ENCODE measurements around the gene IRF2BP2. TPM values are rescaled to one million over a fixed set of nuclear protein-coding genes. Genes with fewer than 3 reads are reported as not detected.
A peak's percentile ranks its signal among the peaks of the same experiment; 100 is the strongest.
"Not testable (repeated sequence)": the region's sequence is repeated elsewhere in the genome, so short reads cannot be mapped to it uniquely, and the experiment has no call there.

Gene IRF2BP2
- polyA plus RNA-seq, 3 donors, result 144 to 171 (median 166) TPM

GRCh38 chr1:234643111-234643849 is 33.3 kb upstream of the IRF2BP2 start:
- DNase-seq (ENCODE audit: extremely low read depth in 1 of 11, low read depth in 9 of 11, low spot score in 4 of 11), result peak in 3 of 11 donors; percentile 57 to 72 (median 70)

- DNase-seq (ENCODE audit: extremely low read depth in 1 of 11, low read depth in 9 of 11, low spot score in 4 of 11), result no peak
Observed at GRCh38 chr1:234642428-234642827, 32.5 kb upstream of the IRF2BP2 start.

GRCh38 chr1:234639961-234640360 is 30.0 kb upstream of the IRF2BP2 start:
- no peak for DNase-seq (ENCODE audit: extremely low read depth in 1 of 11, low read depth in 9 of 11, low spot score in 4 of 11)

- DNase-seq (ENCODE audit: extremely low read depth in 1 of 11, low read depth in 9 of 11, low spot score in 4 of 11), result peak in 1 of 11 donors; percentile 63
Observed at GRCh38 chr1:234638832-234639799, 29.1 kb upstream of the IRF2BP2 start.

GRCh38 chr1:234634922-234635321 is 24.9 kb upstream of the IRF2BP2 start:
- not testable (repeated sequence) for DNase-seq (ENCODE audit: extremely low read depth in 1 of 11, low read depth in 9 of 11, low spot score in 4 of 11)

GRCh38 chr1:234634387-234634786 is 24.4 kb upstream of the IRF2BP2 start:
- DNase-seq (ENCODE audit: extremely low read depth in 1 of 11, low read depth in 9 of 11, low spot score in 4 of 11), result no peak

- DNase-seq (ENCODE audit: extremely low read depth in 1 of 11, low read depth in 9 of 11, low spot score in 4 of 11), result no peak
Observed at GRCh38 chr1:234633246-234634003, 23.4 kb upstream of the IRF2BP2 start.

GRCh38 chr1:234632225-234632624 is 22.2 kb upstream of the IRF2BP2 start:
- no peak for DNase-seq (ENCODE audit: extremely low read depth in 1 of 11, low read depth in 9 of 11, low spot score in 4 of 11)

GRCh38 chr1:234631721-234632125 is 21.7 kb upstream of the IRF2BP2 start:
- no peak for DNase-seq (ENCODE audit: extremely low read depth in 1 of 11, low read depth in 9 of 11, low spot score in 4 of 11)

- no peak for DNase-seq (ENCODE audit: extremely low read depth in 1 of 11, low read depth in 9 of 11, low spot score in 4 of 11)
Observed at GRCh38 chr1:234629026-234629425, 19.0 kb upstream of the IRF2BP2 start.

GRCh38 chr1:234628089-234628488 is 18.1 kb upstream of the IRF2BP2 start:
- no peak for DNase-seq (ENCODE audit: extremely low read depth in 1 of 11, low read depth in 9 of 11, low spot score in 4 of 11)

GRCh38 chr1:234627009-234627950 is 17.3 kb upstream of the IRF2BP2 start:
- DNase-seq (ENCODE audit: extremely low read depth in 1 of 11, low read depth in 9 of 11, low spot score in 4 of 11), result no peak

- DNase-seq (ENCODE audit: extremely low read depth in 1 of 11, low read depth in 9 of 11, low spot score in 4 of 11), result no peak
Observed at GRCh38 chr1:234626391-234626790, 16.4 kb upstream of the IRF2BP2 start.

- DNase-seq (ENCODE audit: extremely low read depth in 1 of 11, low read depth in 9 of 11, low spot score in 4 of 11), result no peak
Observed at GRCh38 chr1:234624724-234625117, 14.7 kb upstream of the IRF2BP2 start.

GRCh38 chr1:234621657-234622335 is 11.8 kb upstream of the IRF2BP2 start:
- DNase-seq (ENCODE audit: extremely low read depth in 1 of 11, low read depth in 9 of 11, low spot score in 4 of 11), result no peak

GRCh38 chr1:234621127-234621468 is 11.1 kb upstream of the IRF2BP2 start:
- DNase-seq (ENCODE audit: extremely low read depth in 1 of 11, low read depth in 9 of 11, low spot score in 4 of 11), result no peak

- no peak for DNase-seq (ENCODE audit: extremely low read depth in 1 of 11, low read depth in 9 of 11, low spot score in 4 of 11)
Observed at GRCh38 chr1:234620272-234621126, 10.5 kb upstream of the IRF2BP2 start.

Data from renal cortex interstitium (tissue), 11 donors.